ENCODE measurements around the gene ZBED4.

Gene ZBED4

GRCh38 chr22:49877642-49878041 is 24.0 kb downstream of the ZBED4 start:
- TF ChIP-seq, protein P1, sequence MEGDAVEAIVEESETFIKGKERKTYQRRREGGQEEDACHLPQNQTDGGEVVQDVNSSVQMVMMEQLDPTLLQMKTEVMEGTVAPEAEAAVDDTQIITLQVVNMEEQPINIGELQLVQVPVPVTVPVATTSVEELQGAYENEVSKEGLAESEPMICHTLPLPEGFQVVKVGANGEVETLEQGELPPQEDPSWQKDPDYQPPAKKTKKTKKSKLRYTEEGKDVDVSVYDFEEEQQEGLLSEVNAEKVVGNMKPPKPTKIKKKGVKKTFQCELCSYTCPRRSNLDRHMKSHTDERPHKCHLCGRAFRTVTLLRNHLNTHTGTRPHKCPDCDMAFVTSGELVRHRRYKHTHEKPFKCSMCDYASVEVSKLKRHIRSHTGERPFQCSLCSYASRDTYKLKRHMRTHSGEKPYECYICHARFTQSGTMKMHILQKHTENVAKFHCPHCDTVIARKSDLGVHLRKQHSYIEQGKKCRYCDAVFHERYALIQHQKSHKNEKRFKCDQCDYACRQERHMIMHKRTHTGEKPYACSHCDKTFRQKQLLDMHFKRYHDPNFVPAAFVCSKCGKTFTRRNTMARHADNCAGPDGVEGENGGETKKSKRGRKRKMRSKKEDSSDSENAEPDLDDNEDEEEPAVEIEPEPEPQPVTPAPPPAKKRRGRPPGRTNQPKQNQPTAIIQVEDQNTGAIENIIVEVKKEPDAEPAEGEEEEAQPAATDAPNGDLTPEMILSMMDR (IDR thresholded peaks at IDR 0.05): no peak
- no peak overlapping the region for H3K27ac ChIP-seq
- H3K4me3 ChIP-seq: no peak overlapping the region
- DNase-seq (ENCODE audit: low spot score): no peak

DNA sequence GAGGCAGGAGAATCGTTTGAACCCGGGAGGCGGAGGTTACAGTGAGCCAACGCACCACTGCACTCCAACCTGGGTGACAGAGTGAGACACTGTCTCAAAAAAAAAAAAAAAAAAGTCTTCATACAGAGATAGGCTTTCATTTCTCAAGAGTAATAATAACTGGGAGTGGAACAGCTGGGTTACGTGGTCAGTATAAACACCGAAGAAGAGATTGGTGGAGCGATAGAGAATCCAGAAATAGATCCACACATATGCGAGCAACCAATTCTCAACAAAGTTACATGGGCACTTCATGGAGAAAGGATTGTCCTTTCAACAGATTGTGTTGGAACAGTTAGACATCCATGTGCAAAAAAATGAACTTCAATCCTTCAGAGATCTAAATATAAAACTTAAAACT is 24.6 kb downstream of the ZBED4 start:
- no peak overlapping the region for H3K27ac ChIP-seq
- no peak overlapping the region for H3K4me3 ChIP-seq
- TF ChIP-seq, protein P1 (IDR thresholded peaks at IDR 0.05): no peak
- DNase-seq (ENCODE audit: low spot score): no peak

- TF ChIP-seq, protein P1 (IDR thresholded peaks at IDR 0.05): no peak
- Histone ChIP-seq H3K4me3 (no peak overlapping the region), H3K27ac (no peak overlapping the region)
- DNase-seq (ENCODE audit: low spot score): no peak
Observed at GRCh38 chr22:49879871-49880270, 26.2 kb downstream of the ZBED4 start.

- Histone ChIP-seq H3K27ac (no peak overlapping the region), H3K4me3 (no peak overlapping the region)
- no peak for DNase-seq (ENCODE audit: low spot score)
- TF ChIP-seq, protein P1 (IDR thresholded peaks at IDR 0.05): no peak
Observed at GRCh38 chr22:49880281-49880680, 26.6 kb downstream of the ZBED4 start.

GRCh38 chr22:49881856-49882255 is 28.2 kb downstream of the ZBED4 start:
- no peak overlapping the region for H3K4me3 ChIP-seq
- no peak for DNase-seq (ENCODE audit: low spot score)
- no peak overlapping the region for H3K27ac ChIP-seq
- TF ChIP-seq, protein P1 (IDR thresholded peaks at IDR 0.05): no peak

- no peak for DNase-seq (ENCODE audit: low spot score)
- TF ChIP-seq, protein P1 (IDR thresholded peaks at IDR 0.05): no peak
- no peak overlapping the region for H3K4me3 ChIP-seq
- no peak overlapping the region for H3K27ac ChIP-seq
Observed at GRCh38 chr22:49882519-49883293, 29.1 kb downstream of the ZBED4 start.

GRCh38 chr22:49883294-49883640 is 29.6 kb downstream of the ZBED4 start:
- no peak for DNase-seq (ENCODE audit: low spot score)
- no peak overlapping the region for H3K4me3 ChIP-seq
- H3K27ac ChIP-seq: no peak overlapping the region
- TF ChIP-seq, protein P1 (IDR thresholded peaks at IDR 0.05): no peak

All from coronary artery (tissue), 2 donors.